ENCODE results near the gene ZNF330. TPM values are rescaled to one million over a fixed set of nuclear protein-coding genes. Genes with fewer than 3 reads are reported as not detected.

The ZNF330 gene
- total RNA-seq, 2 experiments from 2014 or later: 65.1 to 81.9 TPM

- Mint-ChIP-seq H3K36me3 (ENCODE audit: low read depth) (no peaks in the 10 kb centered on the region), H3K9me3 (no peaks in the 10 kb centered on the region), H3K4me1 (ENCODE audit: low read depth) (no peaks in the 10 kb centered on the region), H3K27me3 (peaks cover 8% of the 10 kb centered on the region), H3K27ac (no peak overlapping the region), H3K4me3 (no peak overlapping the region)
- ChIA-PET CTCF (no interaction called here), POLR2A (no interaction called here)
- ATAC-seq (no peak), DNase-seq (no peak)
- intact Hi-C loops (cut with micrococcal nuclease): no loop called here
- TF ChIP-seq CTCF (IDR thresholded peaks at IDR 0.05): no peak
Measured at GRCh38 chr4:141196227-141196933, 24.3 kb upstream of the ZNF330 start.

- no peak for TF ChIP-seq CTCF (IDR thresholded peaks at IDR 0.05)
- Mint-ChIP-seq H3K4me1 (ENCODE audit: low read depth) (peaks cover 4% of the 10 kb centered on the region), H3K4me3 (no peak overlapping the region), H3K36me3 (ENCODE audit: low read depth) (no peaks in the 10 kb centered on the region), H3K27me3 (peaks cover 8% of the 10 kb centered on the region), H3K27ac (no peak overlapping the region), H3K9me3 (no peaks in the 10 kb centered on the region)
- DNase-seq (no peak), ATAC-seq (no peak)
- intact Hi-C loops (cut with micrococcal nuclease): no loop called here
- POLR2A ChIA-PET: no interaction called here
- CTCF ChIA-PET: no interaction called here
Measured at GRCh38 chr4:141207961-141208360, 12.7 kb upstream of the ZNF330 start.

GRCh38 chr4:141210168-141210567 lies 10.5 kb upstream of the ZNF330 start:
- H3K27me3 Mint-ChIP-seq: peaks cover 5% of the 10 kb centered on the region
- H3K27ac Mint-ChIP-seq: no peak overlapping the region
- H3K9me3 Mint-ChIP-seq: no peaks in the 10 kb centered on the region
- DNase-seq (no peak), ATAC-seq (no peak)
- ChIA-PET CTCF (no interaction called here), POLR2A (no interaction called here)
- H3K36me3 Mint-ChIP-seq (ENCODE audit: low read depth): no peaks in the 10 kb centered on the region
- peaks cover 4% of the 10 kb centered on the region for H3K4me1 Mint-ChIP-seq (ENCODE audit: low read depth)
- no peak for TF ChIP-seq CTCF (IDR thresholded peaks at IDR 0.05)
- intact Hi-C loops (cut with micrococcal nuclease): no loop called here
- no peak overlapping the region for H3K4me3 Mint-ChIP-seq

GRCh38 chr4:141213550-141213991 lies 7.1 kb upstream of the ZNF330 start:
- no peak overlapping the region for H3K27ac Mint-ChIP-seq
- POLR2A ChIA-PET: interaction anchor here (0.5 kb wide), 1 partner anchor 201 kb away, joined by 3 read pairs; no protein-coding TSS in a partner anchor
- no peaks in the 10 kb centered on the region for H3K36me3 Mint-ChIP-seq (ENCODE audit: low read depth)
- no peak for TF ChIP-seq CTCF (IDR thresholded peaks at IDR 0.05)
- no peak for ATAC-seq
- CTCF ChIA-PET: interaction anchor here (1.0 to 1.4 kb wide), 2 partner anchors 10 to 41 kb away, joined by 3 to 4 read pairs; no protein-coding TSS in a partner anchor
- peaks cover 4% of the 10 kb centered on the region for H3K4me1 Mint-ChIP-seq (ENCODE audit: low read depth)
- no peak overlapping the region for H3K4me3 Mint-ChIP-seq
- intact Hi-C loops (cut with micrococcal nuclease): no loop called here
- no peaks in the 10 kb centered on the region for H3K9me3 Mint-ChIP-seq
- no peak for DNase-seq
- peaks cover 3% of the 10 kb centered on the region for H3K27me3 Mint-ChIP-seq

GRCh38 chr4:141215030-141215429 lies 5.7 kb upstream of the ZNF330 start:
- Mint-ChIP-seq H3K4me3 (no peak overlapping the region), H3K27me3 (peaks cover 9% of the 10 kb centered on the region), H3K4me1 (ENCODE audit: low read depth) (peaks cover 4% of the 10 kb centered on the region), H3K27ac (no peak overlapping the region), H3K9me3 (no peaks in the 10 kb centered on the region), H3K36me3 (ENCODE audit: low read depth) (no peaks in the 10 kb centered on the region)
- POLR2A ChIA-PET: no interaction called here
- no peak for TF ChIP-seq CTCF (IDR thresholded peaks at IDR 0.05)
- intact Hi-C loops (cut with micrococcal nuclease): no loop called here
- CTCF ChIA-PET: no interaction called here
- no peak for ATAC-seq
- no peak for DNase-seq
